HG03571 (cell line): ENCODE data around the gene PRDM8.
A peak's percentile ranks its signal among the peaks of the same experiment; 100 is the strongest.
"Not testable (repeated sequence)": the region's sequence is repeated elsewhere in the genome, so short reads cannot be mapped to it uniquely, and the experiment has no call there.

Source experiments
- ATAC-seq: cut with Tn5 transposase; IDR thresholded peaks from one replicate; pipeline ENCODE4 v1.9.1; 2021; ENCODE audit not compliant: unreplicated experiment

PRDM8 gene

GRCh38 chr4:80196922-80197573, at the start of gene PRDM8:
PRDM8 (plus strand) TSS chr4:80197503; CDS start chr4:80200081, 2,578 bp downstream.
- ATAC-seq, result no peak

- ATAC-seq, result no peak
Observed at GRCh38 chr4:80150387-80151180, 46.7 kb upstream of the PRDM8 start.

GRCh38 chr4:80151981-80152380, 45.3 kb upstream of the PRDM8 start:
- no peak for ATAC-seq

GRCh38 chr4:80153874-80154544, 43.3 kb upstream of the PRDM8 start:
- no peak for ATAC-seq

- ATAC-seq, result no peak
Observed at GRCh38 chr4:80154545-80154933, 42.8 kb upstream of the PRDM8 start.

GRCh38 chr4:80155316-80155982, 41.9 kb upstream of the PRDM8 start:
- no peak for ATAC-seq

GRCh38 chr4:80156410-80156809, 40.9 kb upstream of the PRDM8 start:
- no peak for ATAC-seq

GRCh38 chr4:80161413-80162058, 35.8 kb upstream of the PRDM8 start:
- no peak for ATAC-seq

GRCh38 chr4:80162418-80162817, 34.9 kb upstream of the PRDM8 start:
- no peak for ATAC-seq

GRCh38 chr4:80165855-80166254, 31.4 kb upstream of the PRDM8 start:
- ATAC-seq, result no peak

- ATAC-seq, result no peak
Observed at GRCh38 chr4:80171251-80171650, 26.1 kb upstream of the PRDM8 start.

GRCh38 chr4:80171656-80172055, 25.6 kb upstream of the PRDM8 start:
- no peak for ATAC-seq

- no peak for ATAC-seq
Observed at GRCh38 chr4:80172203-80172602, 25.1 kb upstream of the PRDM8 start.

- ATAC-seq, result peak; percentile 91
Observed at GRCh38 chr4:80173401-80173800, 23.9 kb upstream of the PRDM8 start.

GRCh38 chr4:80173841-80174240, 23.5 kb upstream of the PRDM8 start:
- no peak for ATAC-seq

GRCh38 chr4:80177793-80178192, 19.5 kb upstream of the PRDM8 start:
- ATAC-seq, result not testable (repeated sequence)

- no peak for ATAC-seq
Observed at GRCh38 chr4:80178964-80179363, 18.3 kb upstream of the PRDM8 start.

- no peak for ATAC-seq
Observed at GRCh38 chr4:80179637-80180161, 17.6 kb upstream of the PRDM8 start.

- ATAC-seq, result no peak
Observed at GRCh38 chr4:80180743-80181142, 16.6 kb upstream of the PRDM8 start.

- ATAC-seq, result no peak
Observed at GRCh38 chr4:80182237-80182866, 15.0 kb upstream of the PRDM8 start.
